Measurements from ENCODE around the gene THRB. TPM values are rescaled to one million over a fixed set of nuclear protein-coding genes. Genes with fewer than 3 reads are reported as not detected.

THRB gene
- total RNA-seq, 1 donor: 0.94 TPM

GRCh38 chr3:24139463-24140412 lies 354.9 kb downstream of the THRB start:
- Histone ChIP-seq H3K9me3 (ENCODE audit: low read depth, low read length) (no peaks in the 10 kb centered on the region), H3K27me3 (ENCODE audit: insufficient read depth, low read length) (no peaks in the 10 kb centered on the region), H3K4me1 (ENCODE audit: insufficient read depth, low read length) (no peaks in the 10 kb centered on the region), H3K4me3 (ENCODE audit: low read length) (no peak overlapping the region)

- Histone ChIP-seq H3K9me3 (ENCODE audit: low read depth, low read length) (no peaks in the 10 kb centered on the region), H3K4me1 (ENCODE audit: insufficient read depth, low read length) (no peaks in the 10 kb centered on the region)
Measured at GRCh38 chr3:24138876-24139256, 355.8 kb downstream of the THRB start.

GRCh38 chr3:24137958-24138875 lies 356.4 kb downstream of the THRB start:
- H3K4me3 ChIP-seq (ENCODE audit: low read length): no peak overlapping the region
- H3K27me3 ChIP-seq (ENCODE audit: insufficient read depth, low read length): no peaks in the 10 kb centered on the region
- H3K4me1 ChIP-seq (ENCODE audit: insufficient read depth, low read length): no peaks in the 10 kb centered on the region
- no peaks in the 10 kb centered on the region for H3K9me3 ChIP-seq (ENCODE audit: low read depth, low read length)

More at GRCh38 chr3:24138876-24139256, 355.8 kb downstream of the THRB start:
- no peaks in the 10 kb centered on the region for H3K27me3 ChIP-seq (ENCODE audit: insufficient read depth, low read length)
- no peak overlapping the region for H3K4me3 ChIP-seq (ENCODE audit: low read length)

GRCh38 chr3:24137334-24137733 lies 357.3 kb downstream of the THRB start:
- Histone ChIP-seq H3K4me3 (ENCODE audit: low read length) (no peak overlapping the region), H3K9me3 (ENCODE audit: low read depth, low read length) (no peaks in the 10 kb centered on the region), H3K4me1 (ENCODE audit: insufficient read depth, low read length) (no peaks in the 10 kb centered on the region), H3K27me3 (ENCODE audit: insufficient read depth, low read length) (no peaks in the 10 kb centered on the region)

GRCh38 chr3:24136624-24137310 lies 357.9 kb downstream of the THRB start:
- H3K4me3 ChIP-seq (ENCODE audit: low read length): no peak overlapping the region
- H3K4me1 ChIP-seq (ENCODE audit: insufficient read depth, low read length): no peaks in the 10 kb centered on the region
- H3K9me3 ChIP-seq (ENCODE audit: low read depth, low read length): no peaks in the 10 kb centered on the region
- H3K27me3 ChIP-seq (ENCODE audit: insufficient read depth, low read length): no peaks in the 10 kb centered on the region

GRCh38 chr3:24135280-24135679 lies 359.4 kb downstream of the THRB start:
- Histone ChIP-seq H3K4me3 (ENCODE audit: low read length) (no peak overlapping the region), H3K4me1 (ENCODE audit: insufficient read depth, low read length) (no peaks in the 10 kb centered on the region), H3K9me3 (ENCODE audit: low read depth, low read length) (no peaks in the 10 kb centered on the region), H3K27me3 (ENCODE audit: insufficient read depth, low read length) (no peaks in the 10 kb centered on the region)

GRCh38 chr3:24133942-24134341 lies 360.7 kb downstream of the THRB start:
- Histone ChIP-seq H3K4me3 (ENCODE audit: low read length) (no peak overlapping the region), H3K9me3 (ENCODE audit: low read depth, low read length) (no peaks in the 10 kb centered on the region), H3K27me3 (ENCODE audit: insufficient read depth, low read length) (no peaks in the 10 kb centered on the region), H3K4me1 (ENCODE audit: insufficient read depth, low read length) (no peaks in the 10 kb centered on the region)

- no peaks in the 10 kb centered on the region for H3K9me3 ChIP-seq (ENCODE audit: low read depth, low read length)
Measured at GRCh38 chr3:24133436-24133835, 361.2 kb downstream of the THRB start.

GRCh38 chr3:24129549-24129948 lies 365.1 kb downstream of the THRB start:
- Histone ChIP-seq H3K4me1 (ENCODE audit: insufficient read depth, low read length) (no peaks in the 10 kb centered on the region), H3K9me3 (ENCODE audit: low read depth, low read length) (no peaks in the 10 kb centered on the region), H3K27me3 (ENCODE audit: insufficient read depth, low read length) (no peaks in the 10 kb centered on the region), H3K4me3 (ENCODE audit: low read length) (no peak overlapping the region)

More at GRCh38 chr3:24133436-24133835, 361.2 kb downstream of the THRB start:
- Histone ChIP-seq H3K27me3 (ENCODE audit: insufficient read depth, low read length) (no peaks in the 10 kb centered on the region), H3K4me1 (ENCODE audit: insufficient read depth, low read length) (no peaks in the 10 kb centered on the region), H3K4me3 (ENCODE audit: low read length) (no peak overlapping the region)

GRCh38 chr3:24128199-24129005 lies 366.2 kb downstream of the THRB start:
- Histone ChIP-seq H3K27me3 (ENCODE audit: insufficient read depth, low read length) (no peaks in the 10 kb centered on the region), H3K9me3 (ENCODE audit: low read depth, low read length) (no peaks in the 10 kb centered on the region), H3K4me1 (ENCODE audit: insufficient read depth, low read length) (no peaks in the 10 kb centered on the region), H3K4me3 (ENCODE audit: low read length) (no peak overlapping the region)

GRCh38 chr3:24123596-24123995 lies 371.1 kb downstream of the THRB start:
- Histone ChIP-seq H3K4me3 (ENCODE audit: low read length) (no peak overlapping the region), H3K9me3 (ENCODE audit: low read depth, low read length) (no peaks in the 10 kb centered on the region), H3K4me1 (ENCODE audit: insufficient read depth, low read length) (no peaks in the 10 kb centered on the region), H3K27me3 (ENCODE audit: insufficient read depth, low read length) (no peaks in the 10 kb centered on the region)

GRCh38 chr3:24120434-24120833 lies 374.2 kb downstream of the THRB start:
- H3K4me1 ChIP-seq (ENCODE audit: insufficient read depth, low read length): no peaks in the 10 kb centered on the region
- no peaks in the 10 kb centered on the region for H3K9me3 ChIP-seq (ENCODE audit: low read depth, low read length)
- no peaks in the 10 kb centered on the region for H3K27me3 ChIP-seq (ENCODE audit: insufficient read depth, low read length)
- H3K4me3 ChIP-seq (ENCODE audit: low read length): no peak overlapping the region

GRCh38 chr3:24119321-24119751 lies 375.3 kb downstream of the THRB start:
- Histone ChIP-seq H3K27me3 (ENCODE audit: insufficient read depth, low read length) (no peaks in the 10 kb centered on the region), H3K9me3 (ENCODE audit: low read depth, low read length) (no peaks in the 10 kb centered on the region), H3K4me3 (ENCODE audit: low read length) (no peak overlapping the region), H3K4me1 (ENCODE audit: insufficient read depth, low read length) (no peaks in the 10 kb centered on the region)

GRCh38 chr3:24117508-24117907 lies 377.1 kb downstream of the THRB start:
- H3K27me3 ChIP-seq (ENCODE audit: insufficient read depth, low read length): no peaks in the 10 kb centered on the region
- no peaks in the 10 kb centered on the region for H3K9me3 ChIP-seq (ENCODE audit: low read depth, low read length)
- no peak overlapping the region for H3K4me3 ChIP-seq (ENCODE audit: low read length)
- no peaks in the 10 kb centered on the region for H3K4me1 ChIP-seq (ENCODE audit: insufficient read depth, low read length)
